Aorta (tissue), 5 donors: Measurements from ENCODE around the gene TNMD. TPM values are rescaled to one million over a fixed set of nuclear protein-coding genes. Genes with fewer than 3 reads are reported as not detected.

ENCODE experiments used
- ATAC-seq: fragments of 200-7000 bp; cut with Tn5 transposase; one replicate; pipeline ENCODE4 v1.9.1; 2022; ENCODE audit warnings: moderate library complexity; ENCODE audit not compliant: low FRiP score
- DNase-seq, 2 donors: peaks; one replicate each; pipeline ENCODE4 v3.0.0-alpha.2; 2020
- H3K27ac ChIP-seq, 2 donors: one replicate each; pipeline ENCODE4 v1.5.1; 2013; ENCODE audit warnings: low read length in 2 of 2, mild to moderate bottlenecking in 2 of 2, moderate library complexity in 2 of 2, control low read depth in 1 of 2, inconsistent platforms in 1 of 2, low read depth in 1 of 2
- H3K27me3 ChIP-seq, 2 donors: one replicate each; pipeline ENCODE4 v1.6.1; 2013; ENCODE audit warnings: control low read depth in 1 of 2, low read length in 1 of 2, mild to moderate bottlenecking in 1 of 2, moderate library complexity in 1 of 2; ENCODE audit not compliant: insufficient read depth in 2 of 2, control insufficient read depth in 1 of 2
- H3K36me3 ChIP-seq, 2 donors: one replicate each; pipeline ENCODE4 v1.6.1; 2013; ENCODE audit warnings: control low read depth in 1 of 2, low read length in 1 of 2, mild to moderate bottlenecking in 1 of 2; ENCODE audit not compliant: insufficient read depth in 2 of 2, control insufficient read depth in 1 of 2
- H3K4me1 ChIP-seq, 2 donors: one replicate each; pipeline ENCODE4 v1.6.1; 2013; ENCODE audit warnings: low read length in 2 of 2, control low read depth in 1 of 2, mild to moderate bottlenecking in 1 of 2, moderate library complexity in 1 of 2; ENCODE audit not compliant: insufficient read depth in 2 of 2, control insufficient read depth in 1 of 2
- H3K4me3 ChIP-seq, 2 donors: one replicate each; pipeline ENCODE4 v1.5.1; 2013; ENCODE audit warnings: low read length in 2 of 2, control low read depth in 1 of 2, mild to moderate bottlenecking in 1 of 2
- H3K9me3 ChIP-seq: one replicate; pipeline ENCODE4 v1.6.1; 2013; ENCODE audit warnings: mild to moderate bottlenecking, low read length; ENCODE audit not compliant: control insufficient read depth
- WGBS, 2 donors: extraction: QIAGEN DNeasy Blood & Tissue Kit; methylation state at CpG; one replicate each; pipeline ENCODE4 v1.1.7; 2013; 5-methylcytosine and 5-hydroxymethylcytosine counted together
- intact Hi-C, 2 donors: fragments of 100-400 bp; cut with DNase I; formaldehyde crosslinking; loops; one replicate each; pipeline versions ENCODE4 v1.14.2 to v1.15.0; 2022
- polyA plus RNA-seq, 2 donors: library from polyadenylated mRNA; stranded (reverse); fragments of 200-250 nt; gene quantifications; one replicate each; pipeline ENCODE4 v1.2.3, GENCODE V29; 2013
- total RNA-seq, 2 donors: library from RNA; stranded (reverse); fragmentation: NEBNext Ultra II Directional; extraction: Animal tissue kit (Norgen Biotek cat#: 25700); gene quantifications; one replicate each; pipeline ENCODE4 v1.2.1, GENCODE V29; 2021
- donor health status: healthy with polysubstance abuse.
- donor health status: Bipolar disorder and iron deficiency.
- donor health status: DM: no; HTN: no; CAD: no.
- donor health status: DM: no; HTN: no; CAD: no.
- donor health status: DM: yes; HTN: yes; CAD: no.

The TNMD gene
- total and polyA plus RNA-seq, 4 donors: 0.36 TPM; not detected in 2

GRCh38 chrX:100600340-100600739 is 15.6 kb downstream of the TNMD start:
- Histone ChIP-seq H3K27ac (no peak overlapping the region), H3K4me3 (no peak overlapping the region), H3K27me3 (no peaks in the 10 kb centered on the region), H3K4me1 (no peaks in the 10 kb centered on the region), H3K36me3 (no peaks in the 10 kb centered on the region), H3K9me3 (no peaks in the 10 kb centered on the region)
- intact Hi-C loops: no loop called here
- no peak for DNase-seq
- no peak for ATAC-seq

- Histone ChIP-seq H3K4me1 (no peaks in the 10 kb centered on the region), H3K27me3 (no peaks in the 10 kb centered on the region), H3K9me3 (no peaks in the 10 kb centered on the region), H3K27ac (no peak overlapping the region), H3K36me3 (no peaks in the 10 kb centered on the region), H3K4me3 (no peak overlapping the region)
- WGBS, 2 donors: 23 to 67% methylated on average over 1 of the region's 1 CpG
- intact Hi-C loops: no loop called here
- DNase-seq: no peak
- no peak for ATAC-seq
Measured at GRCh38 chrX:100600758-100601157, 16.0 kb downstream of the TNMD start.

- no peak for ATAC-seq
- H3K27me3 ChIP-seq: no peaks in the 10 kb centered on the region
- H3K4me1 ChIP-seq: no peaks in the 10 kb centered on the region
- no peak overlapping the region for H3K4me3 ChIP-seq
- intact Hi-C loops: no loop called here
- no peak for DNase-seq
- H3K36me3 ChIP-seq: no peaks in the 10 kb centered on the region
- no peak overlapping the region for H3K27ac ChIP-seq
- H3K9me3 ChIP-seq: no peaks in the 10 kb centered on the region
- 56 to 63% methylated on average over 1 of the region's 1 CpG for WGBS, 2 donors
Measured at GRCh38 chrX:100606753-100607152, 22.0 kb downstream of the TNMD start.

- intact Hi-C loops: no loop called here
- Histone ChIP-seq H3K4me1 (no peaks in the 10 kb centered on the region), H3K4me3 (no peak overlapping the region), H3K27me3 (no peaks in the 10 kb centered on the region), H3K36me3 (no peaks in the 10 kb centered on the region), H3K9me3 (no peaks in the 10 kb centered on the region), H3K27ac (no peak overlapping the region)
- ATAC-seq: no peak
- no peak for DNase-seq
- WGBS, 2 donors: 20 to 33% methylated on average over 1 of the region's 1 CpG
Measured at GRCh38 chrX:100609591-100609990, 24.9 kb downstream of the TNMD start.

GRCh38 chrX:100611951-100612350 is 27.2 kb downstream of the TNMD start:
- H3K9me3 ChIP-seq: no peaks in the 10 kb centered on the region
- intact Hi-C loops: no loop called here
- H3K36me3 ChIP-seq: no peaks in the 10 kb centered on the region
- no peak overlapping the region for H3K27ac ChIP-seq
- no peak overlapping the region for H3K4me3 ChIP-seq
- ATAC-seq (no peak), DNase-seq (no peak)
- H3K27me3 ChIP-seq: no peaks in the 10 kb centered on the region
- 66 to 80% methylated on average over 5 of the region's 5 CpGs for WGBS, 2 donors
- H3K4me1 ChIP-seq: no peaks in the 10 kb centered on the region

GRCh38 chrX:100615005-100615404 is 30.3 kb downstream of the TNMD start:
- Histone ChIP-seq H3K4me1 (no peaks in the 10 kb centered on the region), H3K27ac (no peak overlapping the region), H3K4me3 (no peak overlapping the region), H3K27me3 (no peaks in the 10 kb centered on the region), H3K9me3 (no peaks in the 10 kb centered on the region), H3K36me3 (no peaks in the 10 kb centered on the region)
- WGBS, 2 donors: 12 to 23% methylated on average over 3 of the region's 3 CpGs
- DNase-seq: no peak
- intact Hi-C loops: no loop called here
- ATAC-seq: no peak

- WGBS, 2 donors: 66 to 67% methylated on average over 4 of the region's 4 CpGs
Measured at GRCh38 chrX:100623001-100623400, 38.3 kb downstream of the TNMD start.

GRCh38 chrX:100625985-100626491 is 41.3 kb downstream of the TNMD start:
- Histone ChIP-seq H3K27me3 (no peaks in the 10 kb centered on the region), H3K4me1 (no peaks in the 10 kb centered on the region), H3K27ac (no peak overlapping the region), H3K4me3 (no peak overlapping the region), H3K36me3 (no peaks in the 10 kb centered on the region), H3K9me3 (no peaks in the 10 kb centered on the region)
- 80 to 88% methylated on average over 5 of the region's 5 CpGs for WGBS, 2 donors
- ATAC-seq: no peak
- intact Hi-C loops: no loop called here
- no peak for DNase-seq

More at GRCh38 chrX:100623001-100623400, 38.3 kb downstream of the TNMD start:
- no peak for ATAC-seq
- Histone ChIP-seq H3K4me3 (no peak overlapping the region), H3K27me3 (no peaks in the 10 kb centered on the region), H3K9me3 (no peaks in the 10 kb centered on the region), H3K36me3 (no peaks in the 10 kb centered on the region), H3K4me1 (no peaks in the 10 kb centered on the region), H3K27ac (no peak overlapping the region)
- DNase-seq: no peak
- intact Hi-C loops: no loop called here

- Histone ChIP-seq H3K36me3 (no peaks in the 10 kb centered on the region), H3K9me3 (no peaks in the 10 kb centered on the region), H3K27me3 (no peaks in the 10 kb centered on the region), H3K4me3 (no peak overlapping the region), H3K4me1 (no peaks in the 10 kb centered on the region), H3K27ac (no peak overlapping the region)
- ATAC-seq (no peak), DNase-seq (no peak)
- 38 to 43% methylated on average over 5 of the region's 5 CpGs for WGBS, 2 donors
- intact Hi-C loops: no loop called here
Measured at GRCh38 chrX:100635040-100635439, 50.3 kb downstream of the TNMD start.
